Body of pancreas (tissue), 4 donors: Measurements from ENCODE around the gene TEX28.

Experiments
- CTCF ChIP-seq, 7 experiments: fragments of 450-650 bp in 4 of 7; fragments of 200-600 bp in 3 of 7; sonication (generic) in 3 of 7; IDR thresholded peaks; one replicate each; pipeline ENCODE4 v1.5.1; 2016 to 2019; ENCODE audit warnings: antibody characterized with exemption in 7 of 7
- POLR2A ChIP-seq, 3 donors: fragments of 450-650 bp; IDR thresholded peaks; one replicate each; pipeline ENCODE4 v1.6.1; 2016; ENCODE audit warnings: antibody characterized with exemption in 3 of 3, mild to moderate bottlenecking in 2 of 3

GRCh38 chrX:154300816-154301215, 5.9 kb upstream of the TEX28 start:
- TF ChIP-seq CTCF (IDR thresholded peaks at IDR 0.05), result no peak
- TF ChIP-seq POLR2A (IDR thresholded peaks at IDR 0.05), result no peak
